Suprapubic skin (tissue), 4 donors: ENCODE results near the gene ADD2. TPM values are rescaled to one million over a fixed set of nuclear protein-coding genes. Genes with fewer than 3 reads are reported as not detected.

Source experiments
- DNase-seq, 2 donors: peaks; one replicate each; pipeline ENCODE4 v3.0.0-alpha.2; 2019; ENCODE audit warnings: low spot score in 2 of 2
- H3K27ac ChIP-seq: fragments of 200-600 bp; sonication (generic); one replicate; pipeline ENCODE4 v1.5.1; 2019
- H3K27me3 ChIP-seq: fragments of 200-600 bp; sonication (generic); one replicate; pipeline ENCODE4 v1.5.1; 2019
- H3K36me3 ChIP-seq: fragments of 200-600 bp; sonication (generic); one replicate; pipeline ENCODE4 v1.5.1; 2019
- H3K4me1 ChIP-seq: fragments of 200-600 bp; sonication (generic); one replicate; pipeline ENCODE4 v1.5.1; 2019
- H3K4me3 ChIP-seq: fragments of 200-600 bp; sonication (generic); one replicate; pipeline ENCODE4 v1.5.1; 2019; ENCODE audit warnings: mild to moderate bottlenecking
- H3K9me3 ChIP-seq: fragments of 200-600 bp; sonication (generic); one replicate; pipeline ENCODE4 v1.5.1; 2019
- CTCF ChIP-seq, 2 donors: fragments of 200-600 bp in 1 of 2; fragments of 450-650 bp in 1 of 2; sonication (generic) in 1 of 2; IDR thresholded peaks; one replicate each; pipeline ENCODE4 v1.5.1; 2016 to 2019; ENCODE audit warnings: antibody characterized with exemption in 2 of 2, mild to moderate bottlenecking in 1 of 2, moderate library complexity in 1 of 2
- EP300 ChIP-seq: sonication (generic); formaldehyde crosslinking; IDR thresholded peaks from one replicate; pipeline ENCODE4 v1.6.1; 2017; ENCODE audit warnings: antibody characterized with exemption
- POLR2A ChIP-seq, 2 donors: fragments of 450-650 bp; IDR thresholded peaks; one replicate each; pipeline ENCODE4 v1.6.1; 2017; ENCODE audit warnings: antibody characterized with exemption in 2 of 2, mild to moderate bottlenecking in 2 of 2, moderate library complexity in 2 of 2
- POLR2AphosphoS5 ChIP-seq, 3 donors: sonication (generic); formaldehyde crosslinking; IDR thresholded peaks; one replicate each; pipeline ENCODE4 v1.6.1; 2017; ENCODE audit warnings: antibody characterized with exemption in 3 of 3
- WGBS: methylation state at CpG from one replicate; pipeline ENCODE4 v1.1.5; 2018; 5-methylcytosine and 5-hydroxymethylcytosine counted together
- total RNA-seq, 4 donors: library from RNA; depleted of rRNA; stranded (reverse); fragments of >200 nt; gene quantifications; one replicate each; pipeline ENCODE4 v1.1.0, GENCODE V29; 2016

The ADD2 gene
- total RNA-seq, 4 donors from 2014 or later: 1.4 to 2.3 (median 1.5) TPM

GRCh38 chr2:70651014-70651413 lies 117.0 kb downstream of the ADD2 start:
- no peaks in the 10 kb centered on the region for H3K4me1 ChIP-seq
- no peak for DNase-seq
- no peak for TF ChIP-seq EP300
- no peak for TF ChIP-seq CTCF (IDR thresholded peaks at IDR 0.05)
- no peak for TF ChIP-seq POLR2AphosphoS5 (IDR thresholded peaks at IDR 0.05)
- no peak for TF ChIP-seq POLR2A (IDR thresholded peaks at IDR 0.05)
- peaks cover 36% of the 10 kb centered on the region for H3K27me3 ChIP-seq
- no peaks in the 10 kb centered on the region for H3K36me3 ChIP-seq
- no peaks in the 10 kb centered on the region for H3K9me3 ChIP-seq
- H3K4me3 ChIP-seq: no peak overlapping the region
- no peak overlapping the region for H3K27ac ChIP-seq

- whole genome bisulfite sequencing: 89% methylated on average over 3 of the region's 3 CpGs
- Histone ChIP-seq H3K4me1 (no peaks in the 10 kb centered on the region), H3K36me3 (no peaks in the 10 kb centered on the region), H3K9me3 (no peaks in the 10 kb centered on the region), H3K4me3 (no peak overlapping the region), H3K27ac (no peak overlapping the region), H3K27me3 (peaks cover 17% of the 10 kb centered on the region)
- DNase-seq: no peak
- no peak for TF ChIP-seq POLR2A (IDR thresholded peaks at IDR 0.05)
- TF ChIP-seq CTCF (IDR thresholded peaks at IDR 0.05): no peak
- no peak for TF ChIP-seq EP300
- TF ChIP-seq POLR2AphosphoS5 (IDR thresholded peaks at IDR 0.05): no peak
Measured at GRCh38 chr2:70648961-70649360, 119.0 kb downstream of the ADD2 start.

GRCh38 chr2:70647873-70648481 lies 120.0 kb downstream of the ADD2 start:
- no peaks in the 10 kb centered on the region for H3K9me3 ChIP-seq
- 5% methylated on average over 9 of the region's 9 CpGs for WGBS
- peaks cover 14% of the 10 kb centered on the region for H3K27me3 ChIP-seq
- no peak overlapping the region for H3K4me3 ChIP-seq
- DNase-seq: no peak
- H3K4me1 ChIP-seq: no peaks in the 10 kb centered on the region
- H3K36me3 ChIP-seq: no peaks in the 10 kb centered on the region
- no peak overlapping the region for H3K27ac ChIP-seq
- no peak for TF ChIP-seq POLR2A (IDR thresholded peaks at IDR 0.05)
- peak; percentile 85 to 92 for TF ChIP-seq CTCF (IDR thresholded peaks at IDR 0.05)

- Histone ChIP-seq H3K36me3 (no peaks in the 10 kb centered on the region), H3K9me3 (no peaks in the 10 kb centered on the region), H3K27me3 (peaks cover 13% of the 10 kb centered on the region), H3K27ac (no peak overlapping the region), H3K4me3 (no peak overlapping the region), H3K4me1 (no peaks in the 10 kb centered on the region)
- no peak for DNase-seq
- TF ChIP-seq CTCF (IDR thresholded peaks at IDR 0.05): no peak
- TF ChIP-seq EP300: no peak
- TF ChIP-seq POLR2A (IDR thresholded peaks at IDR 0.05): no peak
- TF ChIP-seq POLR2AphosphoS5 (IDR thresholded peaks at IDR 0.05): no peak
- WGBS: 70% methylated on average over 5 of the region's 5 CpGs
Measured at GRCh38 chr2:70646420-70646818, 121.6 kb downstream of the ADD2 start.

- 59% methylated on average over 10 of the region's 10 CpGs for WGBS
- DNase-seq: no peak
- TF ChIP-seq POLR2AphosphoS5 (IDR thresholded peaks at IDR 0.05) (no peak), POLR2A (IDR thresholded peaks at IDR 0.05) (no peak), CTCF (IDR thresholded peaks at IDR 0.05) (no peak), EP300 (no peak)
Measured at GRCh38 chr2:70645733-70646419, 122.1 kb downstream of the ADD2 start.

More at GRCh38 chr2:70645733-70646419, 122.1 kb downstream of the ADD2 start:
- H3K4me3 ChIP-seq: no peak overlapping the region
- H3K27ac ChIP-seq: no peak overlapping the region
- H3K27me3 ChIP-seq: peaks cover 12% of the 10 kb centered on the region
- no peaks in the 10 kb centered on the region for H3K36me3 ChIP-seq
- H3K4me1 ChIP-seq: no peaks in the 10 kb centered on the region
- no peaks in the 10 kb centered on the region for H3K9me3 ChIP-seq
